Nephron (organoid): Measurements from ENCODE around the gene GYG2.

Source experiments
- H3K27ac Mint-ChIP-seq, 3 experiments: 2 replicates each; pipeline ENCODE4 v1.8.0; 2020; ENCODE audit warnings: mixed read lengths in 3 of 3, mild to moderate bottlenecking in 2 of 3, moderate library complexity in 1 of 3
- H3K27me3 Mint-ChIP-seq: 2 replicates; pipeline ENCODE4 v1.8.0; 2021; ENCODE audit warnings: low read depth, mild to moderate bottlenecking, moderate library complexity, mixed read lengths
- H3K36me3 Mint-ChIP-seq: 2 replicates; pipeline ENCODE4 v1.8.0; 2020; ENCODE audit warnings: low read depth, mixed read lengths
- H3K4me1 Mint-ChIP-seq: 2 replicates; pipeline ENCODE4 v1.8.0; 2020; ENCODE audit warnings: mixed read lengths
- H3K4me3 Mint-ChIP-seq, 3 experiments: 2 replicates each; pipeline ENCODE4 v1.8.0; 2020; ENCODE audit warnings: mild to moderate bottlenecking in 3 of 3, mixed read lengths in 3 of 3, moderate library complexity in 2 of 3
- H3K9me3 Mint-ChIP-seq: 2 replicates; pipeline ENCODE4 v1.8.0; 2020; ENCODE audit warnings: mixed read lengths
- CTCF ChIP-seq, 3 experiments: fragments of 200-600 bp; sonication (generic); IDR thresholded peaks; one replicate each; pipeline ENCODE4 v1.5.0; 2021; ENCODE audit warnings: antibody characterized with exemption in 3 of 3; ENCODE audit not compliant: unreplicated experiment in 3 of 3

Gene GYG2

GRCh38 chrX:2931612-2932011 is 102.9 kb downstream of the GYG2 start:
- Mint-ChIP-seq H3K27ac (peak overlapping the region in 1 of 3 experiments; percentile 37), H3K36me3 (peaks cover 27% of the 10 kb centered on the region), H3K9me3 (peaks cover 6% of the 10 kb centered on the region), H3K4me3 (peak overlapping the region in 2 of 3 experiments; percentile 38 to 48), H3K27me3 (peaks cover 3% of the 10 kb centered on the region), H3K4me1 (peaks cover 5% of the 10 kb centered on the region)
- TF ChIP-seq CTCF (IDR thresholded peaks at IDR 0.05; ENCODE audit: unreplicated experiment in 3 of 3): no peak
